22Rv1 (cell line): ENCODE measurements around the gene RREB1.

Experiments
- H3K27ac ChIP-seq: fragments of 450-650 bp; 2 replicates; pipeline ENCODE4 v1.5.1; 2017
- CTCF ChIP-seq: fragments of 450-650 bp; IDR thresholded peaks from 2 replicates; pipeline ENCODE4 v1.5.1; 2017; ENCODE audit warnings: mild to moderate bottlenecking
- ZFX ChIP-seq: fragments of 450-650 bp; IDR thresholded peaks from 2 replicates; pipeline ENCODE4 v1.6.1; 2017; ENCODE audit warnings: antibody characterized with exemption, borderline replicate concordance

Gene RREB1

GRCh38 chr6:7145585-7145884 lies 37.8 kb downstream of the RREB1 start:
- H3K27ac ChIP-seq: peak overlapping the region; percentile 90
- TF ChIP-seq CTCF: no peak
- TF ChIP-seq ZFX: no peak

- peak overlapping the region; percentile 90 for H3K27ac ChIP-seq
- TF ChIP-seq ZFX (no peak), CTCF (no peak)
Observed at GRCh38 chr6:7145885-7146828, 38.4 kb downstream of the RREB1 start.

GRCh38 chr6:7147051-7147671 lies 39.4 kb downstream of the RREB1 start:
- peak overlapping the region; percentile 90 for H3K27ac ChIP-seq
- TF ChIP-seq ZFX (no peak), CTCF (no peak)

- peak overlapping the region; percentile 90; the same call in 1 of the 2 replicates for H3K27ac ChIP-seq
- TF ChIP-seq ZFX: no peak
Observed at GRCh38 chr6:7148100-7148822, 40.5 kb downstream of the RREB1 start.

GRCh38 chr6:7150381-7151064 lies 42.8 kb downstream of the RREB1 start:
- no peak overlapping the region for H3K27ac ChIP-seq
- TF ChIP-seq CTCF (no peak), ZFX (no peak)

- TF ChIP-seq CTCF (no peak), ZFX (no peak)
- H3K27ac ChIP-seq: no peak overlapping the region
Observed at GRCh38 chr6:7151381-7151780, 43.6 kb downstream of the RREB1 start.

- H3K27ac ChIP-seq: no peak overlapping the region
- TF ChIP-seq ZFX: no peak
Observed at GRCh38 chr6:7152462-7152861, 44.7 kb downstream of the RREB1 start.
